H1 (cell line): ENCODE data around the gene RRP1. TPM values are rescaled to one million over a fixed set of nuclear protein-coding genes. Genes with fewer than 3 reads are reported as not detected.

Experiments
- CTCF ChIA-PET: fragments of 300-600 bp; sonication (Branson Sonifier 250); formaldehyde crosslinking; loops from one replicate; lab custom pipeline; 2021; ENCODE audit not compliant: partially characterized antibody; lab: Charles Lee
- POLR2A ChIA-PET: fragments of 300-600 bp; sonication (Branson Sonifier 250); formaldehyde crosslinking; loops from one replicate; lab custom pipeline; 2021; ENCODE audit warnings: inconsistent platforms; ENCODE audit not compliant: partially characterized antibody; lab: Charles Lee
- DNase-seq, 2 experiments: peaks; one replicate each; pipeline versions ENCODE4 v3.0.0 to v3.0.0-alpha.2; 2010 to 2022; ENCODE audit warnings: low spot score in 2 of 2, low read depth in 1 of 2, mixed read lengths in 1 of 2
- FAIRE-seq: peaks from 2 replicates; lab custom pipeline; 2011; peaks lifted over from hg19 to GRCh38; lab: Jason Lieb, UNC
- H2AFZ ChIP-seq: 2 replicates; pipeline ENCODE4 v1.8.1; 2012; ENCODE audit warnings: low read length, inconsistent platforms
- H2AK5ac ChIP-seq: 2 replicates; pipeline ENCODE4 v1.6.1; 2013; ENCODE audit warnings: low read depth, low read length
- H2BK120ac ChIP-seq: replicated peaks from 2 replicates; pipeline ENCODE3; 2013; ENCODE audit warnings: low read depth, low read length, inconsistent platforms
- H2BK12ac ChIP-seq: 2 replicates; pipeline ENCODE4 v1.6.1; 2013; ENCODE audit warnings: low read depth, low read length
- H2BK15ac ChIP-seq: 2 replicates; pipeline ENCODE4 v1.6.1; 2013; ENCODE audit warnings: low read length
- H2BK20ac ChIP-seq: 2 replicates; pipeline ENCODE4 v1.6.1; 2013; ENCODE audit warnings: low read length
- H2BK5ac ChIP-seq: 2 replicates; pipeline ENCODE4 v1.6.1; 2013; ENCODE audit warnings: low read depth, low read length
- H3K14ac ChIP-seq: 2 replicates; pipeline ENCODE4 v1.6.1; 2013; ENCODE audit warnings: inconsistent platforms; ENCODE audit not compliant: insufficient read length
- H3K18ac ChIP-seq: 2 replicates; pipeline ENCODE4 v1.6.1; 2013; ENCODE audit warnings: low read length; ENCODE audit errors: extremely low read depth
- H3K23ac ChIP-seq: 2 replicates; pipeline ENCODE4 v1.6.1; 2013; ENCODE audit warnings: inconsistent platforms; ENCODE audit not compliant: insufficient read length
- H3K23me2 ChIP-seq: 2 replicates; pipeline ENCODE4 v1.6.1; 2013; ENCODE audit warnings: low read depth, low read length
- H3K27ac ChIP-seq: 2 replicates; pipeline ENCODE4 v1.6.1; 2011; ENCODE audit warnings: low read depth, low read length, inconsistent platforms
- H3K27me3 ChIP-seq, 4 experiments: replicated peaks in 1 of 4; 1 replicate in 1 of 4; 2 replicates in 3 of 4; pipeline versions ENCODE4 v1.6.1 to v1.8.1; 2011 to 2013; ENCODE audit warnings: low read length in 3 of 4, mild to moderate bottlenecking in 3 of 4, inconsistent platforms in 2 of 4, mixed read lengths in 2 of 4, moderate library complexity in 1 of 4; ENCODE audit not compliant: control insufficient read depth in 3 of 4, insufficient read depth in 3 of 4; ENCODE audit errors: extremely low read depth in 1 of 4
- H3K36me3 ChIP-seq, 4 experiments: 2 replicates each; pipeline versions ENCODE4 v1.6.1 to v1.8.1; 2011 to 2013; ENCODE audit warnings: mild to moderate bottlenecking in 4 of 4, low read length in 3 of 4, moderate library complexity in 2 of 4, control low read depth in 1 of 4, inconsistent platforms in 1 of 4; ENCODE audit not compliant: insufficient read depth in 4 of 4, control insufficient read depth in 2 of 4
- H3K4ac ChIP-seq: replicated peaks from 2 replicates; pipeline ENCODE3; 2013; ENCODE audit warnings: low read length, low read depth, mixed read lengths, inconsistent platforms; ENCODE audit not compliant: insufficient read length
- H3K4me1 ChIP-seq, 4 experiments: replicated peaks in 1 of 4; 1 replicate in 1 of 4; 2 replicates in 3 of 4; pipeline versions ENCODE4 v1.6.1 to v1.8.1; 2011 to 2013; ENCODE audit warnings: low read length in 3 of 4, inconsistent platforms in 2 of 4, mixed read lengths in 1 of 4; ENCODE audit not compliant: insufficient read depth in 4 of 4, control insufficient read depth in 3 of 4
- H3K4me2 ChIP-seq, 2 experiments: 2 replicates each; pipeline versions ENCODE4 v1.6.1 to v1.8.1; 2011 to 2013; ENCODE audit warnings: low read depth in 2 of 2, low read length in 2 of 2, control low read depth in 1 of 2, inconsistent platforms in 1 of 2, mild to moderate bottlenecking in 1 of 2; ENCODE audit not compliant: insufficient read depth in 1 of 2
- H3K4me3 ChIP-seq, 4 experiments: fragments of 200-600, 300-600 bp in 1 of 4; sonication (generic), shearing (Covaris generic), sonication (Bioruptor Twin) in 1 of 4; 2 replicates each; pipeline versions ENCODE4 v1.5.1 to v1.8.1; 2011 to 2016; ENCODE audit warnings: low read length in 4 of 4, low read depth in 3 of 4, control low read depth in 2 of 4, inconsistent platforms in 2 of 4, mild to moderate bottlenecking in 2 of 4, mixed read lengths in 1 of 4, moderate library complexity in 1 of 4; ENCODE audit not compliant: insufficient read depth in 2 of 4; ENCODE audit errors: extremely low read depth in 1 of 4
- H3K56ac ChIP-seq: replicated peaks from 2 replicates; pipeline ENCODE3; 2013; ENCODE audit warnings: low read depth, mild to moderate bottlenecking, mixed read lengths, low read length, inconsistent platforms; ENCODE audit not compliant: insufficient read length
- H3K79me1 ChIP-seq: 2 replicates; pipeline ENCODE4 v1.6.1; 2013; ENCODE audit warnings: low read depth, low read length, control low read depth
- H3K79me2 ChIP-seq, 2 experiments: 2 replicates each; pipeline versions ENCODE4 v1.6.1 to v1.8.1; 2012 to 2013; ENCODE audit warnings: low read length in 2 of 2, mild to moderate bottlenecking in 2 of 2, inconsistent platforms in 1 of 2; ENCODE audit not compliant: insufficient read depth in 2 of 2, control insufficient read depth in 1 of 2
- H3K9ac ChIP-seq, 4 experiments: replicated peaks in 1 of 4; 1 replicate in 1 of 4; 2 replicates in 3 of 4; pipeline versions ENCODE4 v1.6.1 to v1.8.1; 2011 to 2013; ENCODE audit warnings: low read depth in 3 of 4, low read length in 3 of 4, control low read depth in 2 of 4, mild to moderate bottlenecking in 2 of 4, moderate library complexity in 2 of 4, inconsistent platforms in 1 of 4; ENCODE audit errors: extremely low read depth in 1 of 4
- H3K9me3 ChIP-seq, 2 experiments: 2 replicates each; pipeline versions ENCODE4 v1.6.1 to v1.8.1; 2012 to 2013; ENCODE audit warnings: mild to moderate bottlenecking in 2 of 2, moderate library complexity in 2 of 2, control low read depth in 1 of 2, inconsistent platforms in 1 of 2, low read depth in 1 of 2, low read length in 1 of 2, mixed read lengths in 1 of 2; ENCODE audit not compliant: insufficient read depth in 2 of 2
- H4K20me1 ChIP-seq, 2 experiments: replicated peaks in 1 of 2; 2 replicates each; pipeline versions ENCODE3 to v1.8.1; 2011 to 2013; ENCODE audit warnings: inconsistent platforms in 2 of 2, low read length in 2 of 2, mild to moderate bottlenecking in 1 of 2; ENCODE audit not compliant: insufficient read depth in 2 of 2, control insufficient read depth in 1 of 2
- H4K5ac ChIP-seq: 2 replicates; pipeline ENCODE4 v1.6.1; 2013; ENCODE audit warnings: low read length, low read depth, mixed read lengths, inconsistent platforms; ENCODE audit not compliant: insufficient read length
- H4K8ac ChIP-seq: 2 replicates; pipeline ENCODE4 v1.8.0; 2013; ENCODE audit warnings: mild to moderate bottlenecking, moderate library complexity, low read length, inconsistent platforms; ENCODE audit not compliant: insufficient read depth; ENCODE audit errors: extremely low read depth
- H4K91ac ChIP-seq: replicated peaks from 2 replicates; pipeline ENCODE3; 2013; ENCODE audit warnings: low read length, mixed read lengths, inconsistent platforms; ENCODE audit not compliant: insufficient read length
- CBX5 ChIP-seq: fragments of 300-800, 300-1000 bp; sonication (generic); IDR thresholded peaks from 2 replicates; pipeline ENCODE4 v1.7.1; 2016; ENCODE audit warnings: antibody characterized with exemption, low read length, low read depth
- CBX8 ChIP-seq: fragments of 300-800, 300-1000 bp; sonication (generic); IDR thresholded peaks from 2 replicates; pipeline ENCODE4 v1.7.1; 2016; ENCODE audit warnings: low read depth, low read length, borderline replicate concordance
- CEBPB ChIP-seq: IDR thresholded peaks from 2 replicates; pipeline ENCODE4 v1.6.1; 2012; ENCODE audit warnings: low read depth, low read length
- FOSL1 ChIP-seq: IDR thresholded peaks from 2 replicates; pipeline ENCODE4 v1.6.1; 2011; ENCODE audit warnings: mild to moderate bottlenecking, low read depth, low read length, moderate library complexity; ENCODE audit not compliant: insufficient read depth
- GTF2F1 ChIP-seq: IDR thresholded peaks from 2 replicates; pipeline ENCODE4 v1.6.1; 2012; ENCODE audit warnings: low read depth, low read length, improper control_type of control experiment, borderline replicate concordance
- NANOG ChIP-seq: IDR thresholded peaks from 2 replicates; pipeline ENCODE4 v1.6.1; 2011; ENCODE audit warnings: low read length, low read depth, mild to moderate bottlenecking, inconsistent platforms; ENCODE audit not compliant: insufficient read depth, poor library complexity, severe bottlenecking
- RAD21 ChIP-seq, 2 experiments: IDR thresholded peaks in 1 of 2; conservative IDR thresholded peaks in 1 of 2; 2 replicates each; pipeline ENCODE4 v1.6.1; 2011; ENCODE audit warnings: low read depth in 2 of 2, low read length in 2 of 2, improper control_type of control experiment in 1 of 2, inconsistent platforms in 1 of 2, mild to moderate bottlenecking in 1 of 2, moderate library complexity in 1 of 2
- WGBS, 2 experiments: shearing (Covaris generic) in 1 of 2; methylation state at CpG; one replicate each; pipeline versions ENCODE4 v1.1.6 to v1.1.7; 2013 to 2015; ENCODE audit warnings: low lambda C conversion rate in 2 of 2, mixed read lengths in 2 of 2, inconsistent platforms in 1 of 2, low coverage in 1 of 2, missing lambda C conversion rate in 1 of 2; ENCODE audit not compliant: insufficient replicate concordance in 2 of 2, insufficient coverage in 1 of 2, insufficient read length in 1 of 2; ENCODE audit errors: extremely low coverage in 1 of 2, missing lambda C conversion rate in 1 of 2; 5-methylcytosine and 5-hydroxymethylcytosine counted together
- polyA plus RNA-seq, 7 experiments: library from polyadenylated mRNA; depleted of rRNA in 3 of 7; stranded (reverse) in 5 of 7; unstranded in 2 of 7; fragments of >200 nt in 5 of 7; fragments of 200-250 nt in 2 of 7; gene quantifications; 1 replicate in 5 of 7; 2 replicates in 1 of 7; 4 replicates in 1 of 7; pipeline versions ENCODE4 v1.2.1 to v1.2.3, GENCODE V29; 2011 to 2013; ENCODE audit warnings: missing spikeins in 2 of 7, mixed read lengths in 2 of 7
- total RNA-seq: library from RNA; stranded (reverse); fragmentation: NEBNext Ultra II Directional; extraction: Animal tissue kit (Norgen Biotek cat#: 25700); gene quantifications from 2 replicates; pipeline ENCODE4 v1.2.1, GENCODE V29; 2021
- TF ChIP-seq, protein P1 (sequence below), 3 experiments: IDR thresholded peaks; 1 replicate in 2 of 3; 2 replicates in 1 of 3; pipeline versions ENCODE4 v1.5.1 to v1.6.1; 2011; ENCODE audit warnings: low read length in 3 of 3, mild to moderate bottlenecking in 3 of 3, inconsistent platforms in 2 of 3, low read depth in 1 of 3, moderate library complexity in 1 of 3; ENCODE audit not compliant: insufficient read depth in 1 of 3; ENCODE audit errors: control extremely low read depth in 1 of 3

Gene RRP1
- total and polyA plus RNA-seq, 2 of the 8 experiments (the other 6 are each of a cell fraction or from before 2014, with no cell fraction given): 11.6 to 55.2 TPM

DNA sequence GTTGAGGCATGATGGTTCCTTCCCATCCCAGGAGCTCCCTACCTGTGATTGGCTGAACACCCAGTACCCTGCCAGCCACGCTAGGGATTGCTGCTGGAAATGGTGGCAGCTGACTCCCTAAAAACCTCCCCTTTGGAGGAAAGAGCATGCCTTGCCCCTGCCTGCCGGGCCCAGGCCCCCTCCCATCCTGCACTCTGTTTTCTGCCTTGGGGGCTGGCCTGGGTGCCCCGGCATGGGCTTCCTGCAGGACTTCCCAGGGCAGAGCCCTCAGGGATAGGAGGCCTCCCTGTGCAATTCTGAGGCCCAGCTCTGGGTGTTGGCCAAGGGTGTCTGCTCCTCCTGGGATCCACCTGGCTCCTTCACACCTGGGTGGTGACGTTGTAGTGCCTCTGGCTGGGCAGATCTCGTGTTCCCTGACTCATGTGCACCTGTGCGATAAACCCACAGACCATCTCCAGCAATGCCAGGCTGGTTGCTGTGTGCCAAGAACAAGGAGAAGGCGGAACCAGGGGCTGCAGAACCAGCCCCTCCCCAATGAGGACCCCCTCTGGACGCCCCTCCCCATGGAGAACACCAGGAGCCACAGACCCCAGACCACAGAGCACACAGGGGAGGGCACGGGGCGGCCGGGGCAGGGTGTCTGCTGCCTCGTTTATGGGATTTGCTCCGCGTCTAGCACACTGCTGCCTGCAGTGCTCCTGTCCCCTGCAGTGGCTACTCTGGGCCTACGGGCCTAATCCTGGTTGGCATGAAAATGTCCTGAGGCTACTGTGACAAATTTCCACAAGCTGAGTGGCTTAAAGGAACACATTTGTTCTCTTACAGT, 26.9 kb upstream of the RRP1 start:
- POLR2A ChIA-PET: interaction anchor here (0.7 to 3.4 kb wide), 2 partner anchors 10 to 35 kb away, joined by 3 to 28 read pairs; no protein-coding TSS in a partner anchor
- WGBS, 2 experiments: 96% methylated on average over 12 of the region's 15 CpGs; no CpG with 5 or more reads in 1 of the 2 experiments
- H3K4ac ChIP-seq: no peak overlapping the region
- TF ChIP-seq CBX8 (no peak), CEBPB (no peak), FOSL1 (no peak), NANOG (no peak), CBX5 (no peak), RAD21 (IDR thresholded peaks at IDR 0.05 in 1 of 2, conservative IDR thresholded peaks at IDR 0.05 in 1 of 2; ENCODE audit: low read depth in 2 of 2, low read length in 2 of 2) (no peak), GTF2F1 (no peak)
- TF ChIP-seq, protein P1, sequence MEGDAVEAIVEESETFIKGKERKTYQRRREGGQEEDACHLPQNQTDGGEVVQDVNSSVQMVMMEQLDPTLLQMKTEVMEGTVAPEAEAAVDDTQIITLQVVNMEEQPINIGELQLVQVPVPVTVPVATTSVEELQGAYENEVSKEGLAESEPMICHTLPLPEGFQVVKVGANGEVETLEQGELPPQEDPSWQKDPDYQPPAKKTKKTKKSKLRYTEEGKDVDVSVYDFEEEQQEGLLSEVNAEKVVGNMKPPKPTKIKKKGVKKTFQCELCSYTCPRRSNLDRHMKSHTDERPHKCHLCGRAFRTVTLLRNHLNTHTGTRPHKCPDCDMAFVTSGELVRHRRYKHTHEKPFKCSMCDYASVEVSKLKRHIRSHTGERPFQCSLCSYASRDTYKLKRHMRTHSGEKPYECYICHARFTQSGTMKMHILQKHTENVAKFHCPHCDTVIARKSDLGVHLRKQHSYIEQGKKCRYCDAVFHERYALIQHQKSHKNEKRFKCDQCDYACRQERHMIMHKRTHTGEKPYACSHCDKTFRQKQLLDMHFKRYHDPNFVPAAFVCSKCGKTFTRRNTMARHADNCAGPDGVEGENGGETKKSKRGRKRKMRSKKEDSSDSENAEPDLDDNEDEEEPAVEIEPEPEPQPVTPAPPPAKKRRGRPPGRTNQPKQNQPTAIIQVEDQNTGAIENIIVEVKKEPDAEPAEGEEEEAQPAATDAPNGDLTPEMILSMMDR (IDR thresholded peaks at IDR 0.05; ENCODE audit: control extremely low read depth in 1 of 3, insufficient read depth in 1 of 3, low read depth in 1 of 3, low read length in 3 of 3): no peak

More for the DNA sequence above, 26.9 kb upstream of the RRP1 start:
- H3K56ac ChIP-seq: no peak overlapping the region
- H4K91ac ChIP-seq: no peak overlapping the region
- H2BK20ac ChIP-seq: no peak overlapping the region
- H3K4me2 ChIP-seq: no peak overlapping the region
- H3K27me3 ChIP-seq: no peaks in the 10 kb centered on the region
- H3K79me1 ChIP-seq: no peaks in the 10 kb centered on the region
- CTCF ChIA-PET: interaction anchor here (1.1 to 2.0 kb wide), 2 partner anchors 8 to 26 kb away, joined by 3 to 7 read pairs; no protein-coding TSS in a partner anchor
- no peak overlapping the region for H3K18ac ChIP-seq
- no peak overlapping the region for H4K5ac ChIP-seq
- peaks cover 0 to 2% (median 0%) of the 10 kb centered on the region in 4 experiments; a peak in 1 of 7 replicates for H3K4me1 ChIP-seq
- H2AFZ ChIP-seq: no peak overlapping the region
- no peak overlapping the region for H3K27ac ChIP-seq
- H2BK5ac ChIP-seq: no peak overlapping the region
- H3K4me3 ChIP-seq: no peak overlapping the region
- no peak overlapping the region for H4K8ac ChIP-seq
- no peaks in the 10 kb centered on the region for H3K79me2 ChIP-seq
- peaks cover 0 to 6% of the 10 kb centered on the region in 2 experiments for H4K20me1 ChIP-seq
- H3K14ac ChIP-seq: no peak overlapping the region
- H2BK15ac ChIP-seq: no peak overlapping the region
- H2BK120ac ChIP-seq: no peak overlapping the region
- no peak for DNase-seq
- H2BK12ac ChIP-seq: no peak overlapping the region
- H3K9me3 ChIP-seq: no peaks in the 10 kb centered on the region
- no peak overlapping the region for H3K9ac ChIP-seq
- no peak overlapping the region for H3K23ac ChIP-seq
- H2AK5ac ChIP-seq: no peak overlapping the region
- peaks cover 0 to 15% (median 3%) of the 10 kb centered on the region in 4 experiments; a peak in 4 of 8 replicates for H3K36me3 ChIP-seq
- no peaks in the 10 kb centered on the region for H3K23me2 ChIP-seq
- FAIRE-seq: no peak
